ENCODE results near the gene GPR21. TPM values are rescaled to one million over a fixed set of nuclear protein-coding genes. Genes with fewer than 3 reads are reported as not detected.

GPR21 gene
- total and polyA plus RNA-seq, 7 experiments from 2014 or later: 1.1 to 2.4 (median 1.8) TPM; not detected in 3

DNA sequence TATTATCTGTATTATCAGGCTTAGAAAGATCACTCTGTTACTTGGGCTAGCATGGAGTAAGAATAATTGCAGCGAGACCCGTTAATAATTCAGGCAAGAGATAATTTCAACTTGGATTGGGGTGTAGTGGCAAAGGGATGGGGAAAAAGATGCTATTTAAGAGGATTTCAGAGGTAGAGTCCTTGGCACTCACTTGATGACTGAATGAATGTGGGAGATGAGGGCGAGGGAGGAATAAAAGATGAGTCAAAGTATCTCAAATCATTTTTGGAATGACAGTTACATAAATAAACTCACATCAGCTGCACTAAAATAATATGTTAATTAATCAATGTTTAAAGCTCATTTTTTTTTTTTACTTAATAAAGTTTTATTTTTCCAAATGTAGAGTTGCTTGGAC, 4.5 kb upstream of the GPR21 start:
- Mint-ChIP-seq H3K27me3 (no peaks in the 10 kb centered on the region), H3K9me3 (no peaks in the 10 kb centered on the region), H3K4me3 (no peak overlapping the region), H3K27ac (no peak overlapping the region), H3K4me1 (peaks cover 0 to 14% (median 10%) of the 10 kb centered on the region in 7 donors), H3K36me3 (peaks cover 9 to 54% (median 14%) of the 10 kb centered on the region in 5 donors)
- intact Hi-C loops (cut with micrococcal nuclease): loop anchor here in 1 of 2 donors (10.0 kb wide), 1 partner anchor 326 kb away; the partner anchor contains the start of gene CRB2
- ChIA-PET CTCF (interaction anchor here (1.0 to 1.1 kb wide), 2 partner anchors 14 to 320 kb away, joined by 3 to 4 read pairs; no protein-coding TSS in a partner anchor), POLR2A (no interaction called here)
- H3K4me1 ChIP-seq (ENCODE audit: control insufficient read depth in 2 of 2, insufficient read depth in 2 of 2, low read length in 2 of 2): no peaks in the 10 kb centered on the region
- no peaks in the 10 kb centered on the region for H3K9me3 ChIP-seq (ENCODE audit: control insufficient read depth in 2 of 3, low read length in 3 of 3)
- no peak overlapping the region for H3K4me3 ChIP-seq (ENCODE audit: low read length)
- H3K27ac ChIP-seq (ENCODE audit: low read depth, low read length): no peak overlapping the region
- no peak for ATAC-seq
- peaks cover 0 to 12% (median 0%) of the 10 kb centered on the region in 3 experiments for H3K36me3 ChIP-seq (ENCODE audit: control insufficient read depth in 2 of 3, insufficient read depth in 3 of 3, low read length in 3 of 3)
- H3K27me3 ChIP-seq (ENCODE audit: control insufficient read depth in 2 of 2, insufficient read depth in 2 of 2, low read length in 2 of 2): no peaks in the 10 kb centered on the region
- DNase-seq: no peak

DNA sequence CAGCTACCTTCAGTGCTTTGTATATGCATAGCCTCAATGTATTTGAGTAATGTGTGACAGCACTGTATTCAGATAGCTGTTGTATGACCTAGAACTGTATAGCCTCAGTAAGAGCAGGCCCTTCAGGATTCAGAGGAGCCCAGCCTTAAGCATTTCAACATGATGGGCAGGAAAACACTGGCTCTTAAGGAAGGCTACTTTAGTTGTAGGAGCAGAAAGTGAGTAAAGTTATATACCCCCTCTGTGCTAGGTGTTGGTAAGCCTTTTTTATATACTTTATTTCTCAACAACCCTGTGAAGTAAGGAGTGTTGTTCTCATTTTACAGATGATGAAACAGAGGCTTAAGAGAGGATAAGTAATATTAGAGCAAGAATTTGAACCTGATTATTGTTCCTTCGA, 1.5 kb upstream of the GPR21 start:
- intact Hi-C loops (cut with micrococcal nuclease): no loop called here
- no peak overlapping the region for H3K27ac Mint-ChIP-seq
- ATAC-seq (no peak), DNase-seq (no peak)
- H3K36me3 Mint-ChIP-seq: peaks cover 14 to 55% (median 22%) of the 10 kb centered on the region in 5 donors
- H3K9me3 Mint-ChIP-seq: no peaks in the 10 kb centered on the region
- Histone ChIP-seq H3K4me3 (ENCODE audit: low read length) (no peak overlapping the region), H3K4me1 (ENCODE audit: control insufficient read depth in 2 of 2, insufficient read depth in 2 of 2, low read length in 2 of 2) (no peaks in the 10 kb centered on the region), H3K36me3 (ENCODE audit: control insufficient read depth in 2 of 3, insufficient read depth in 3 of 3, low read length in 3 of 3) (peaks cover 0 to 26% (median 0%) of the 10 kb centered on the region in 3 experiments), H3K9me3 (ENCODE audit: control insufficient read depth in 2 of 3, low read length in 3 of 3) (no peaks in the 10 kb centered on the region), H3K27me3 (ENCODE audit: control insufficient read depth in 2 of 2, insufficient read depth in 2 of 2, low read length in 2 of 2) (no peaks in the 10 kb centered on the region), H3K27ac (ENCODE audit: low read depth, low read length) (no peak overlapping the region)
- no peak overlapping the region for H3K4me3 Mint-ChIP-seq
- H3K27me3 Mint-ChIP-seq: no peaks in the 10 kb centered on the region
- CTCF ChIA-PET: no interaction called here
- peaks cover 0 to 15% (median 10%) of the 10 kb centered on the region in 7 donors for H3K4me1 Mint-ChIP-seq
- POLR2A ChIA-PET: no interaction called here

DNA sequence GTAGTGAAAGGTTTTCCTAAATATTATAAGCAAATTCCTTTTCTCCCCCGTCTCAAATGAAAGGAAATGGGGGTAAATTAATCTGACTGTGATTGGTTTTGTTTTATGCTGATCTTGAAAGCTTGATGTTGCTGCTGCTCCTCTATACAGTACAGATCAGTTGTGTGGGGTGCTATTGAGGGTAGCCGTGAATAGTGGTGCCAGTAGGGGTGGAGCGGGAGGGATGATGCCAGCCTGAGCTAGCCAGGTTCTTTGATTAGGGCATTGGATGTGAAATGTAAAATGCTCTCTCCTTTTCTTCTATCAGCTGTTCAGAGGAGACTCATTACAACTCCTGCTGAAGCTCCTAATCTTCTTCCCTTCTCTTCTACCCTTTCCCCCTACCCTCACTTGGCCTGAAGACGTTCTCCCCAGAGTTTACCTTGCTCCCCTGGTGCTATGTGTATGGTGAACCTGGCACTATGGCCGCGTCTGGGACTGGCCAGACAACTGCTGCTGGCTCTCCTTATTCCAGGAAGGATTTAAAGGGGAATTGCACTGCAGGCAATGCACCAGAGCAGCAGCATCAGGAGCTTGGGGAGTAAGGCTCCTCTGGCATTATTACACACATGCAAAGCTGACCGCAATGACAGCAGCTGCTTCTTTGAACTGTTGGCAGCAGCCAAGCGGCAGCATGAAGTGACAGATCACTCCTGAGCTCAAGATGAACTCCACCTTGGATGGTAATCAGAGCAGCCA, 566 bp downstream of the GPR21 start:
- no peaks in the 10 kb centered on the region for H3K9me3 ChIP-seq (ENCODE audit: control insufficient read depth in 2 of 3, low read length in 3 of 3)
- H3K27me3 Mint-ChIP-seq: no peaks in the 10 kb centered on the region
- H3K4me3 ChIP-seq (ENCODE audit: low read length): no peak overlapping the region
- H3K4me1 Mint-ChIP-seq: peaks cover 0 to 20% (median 11%) of the 10 kb centered on the region in 7 donors
- DNase-seq: peak in 3 of 9 donors; percentile 1 to 16 (median 3)
- no peak overlapping the region for H3K4me3 Mint-ChIP-seq
- peaks cover 6 to 40% (median 13%) of the 10 kb centered on the region in 5 donors for H3K36me3 Mint-ChIP-seq
- H3K4me1 ChIP-seq (ENCODE audit: control insufficient read depth in 2 of 2, insufficient read depth in 2 of 2, low read length in 2 of 2): no peaks in the 10 kb centered on the region
- ChIA-PET CTCF (no interaction called here), POLR2A (interaction anchor here (0.6 kb wide), 1 partner anchor 185 kb away, joined by 5 read pairs; no protein-coding TSS in a partner anchor)
- intact Hi-C loops (cut with micrococcal nuclease): no loop called here
- H3K27ac Mint-ChIP-seq: no peak overlapping the region
- H3K27me3 ChIP-seq (ENCODE audit: control insufficient read depth in 2 of 2, insufficient read depth in 2 of 2, low read length in 2 of 2): no peaks in the 10 kb centered on the region
- H3K9me3 Mint-ChIP-seq: no peaks in the 10 kb centered on the region
- no peak overlapping the region for H3K27ac ChIP-seq (ENCODE audit: low read depth, low read length)
- H3K36me3 ChIP-seq (ENCODE audit: control insufficient read depth in 2 of 3, insufficient read depth in 3 of 3, low read length in 3 of 3): peaks cover 0 to 22% (median 0%) of the 10 kb centered on the region in 3 experiments
- ATAC-seq: peak; percentile 38

DNA sequence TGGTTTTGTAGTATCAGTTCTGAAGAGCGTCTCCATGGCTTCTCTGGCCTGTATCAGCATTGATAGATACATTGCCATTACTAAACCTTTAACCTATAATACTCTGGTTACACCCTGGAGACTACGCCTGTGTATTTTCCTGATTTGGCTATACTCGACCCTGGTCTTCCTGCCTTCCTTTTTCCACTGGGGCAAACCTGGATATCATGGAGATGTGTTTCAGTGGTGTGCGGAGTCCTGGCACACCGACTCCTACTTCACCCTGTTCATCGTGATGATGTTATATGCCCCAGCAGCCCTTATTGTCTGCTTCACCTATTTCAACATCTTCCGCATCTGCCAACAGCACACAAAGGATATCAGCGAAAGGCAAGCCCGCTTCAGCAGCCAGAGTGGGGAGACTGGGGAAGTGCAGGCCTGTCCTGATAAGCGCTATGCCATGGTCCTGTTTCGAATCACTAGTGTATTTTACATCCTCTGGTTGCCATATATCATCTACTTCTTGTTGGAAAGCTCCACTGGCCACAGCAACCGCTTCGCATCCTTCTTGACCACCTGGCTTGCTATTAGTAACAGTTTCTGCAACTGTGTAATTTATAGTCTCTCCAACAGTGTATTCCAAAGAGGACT, 1.5 kb downstream of the GPR21 start:
- peaks cover 0 to 20% (median 11%) of the 10 kb centered on the region in 7 donors for H3K4me1 Mint-ChIP-seq
- H3K9me3 Mint-ChIP-seq: no peaks in the 10 kb centered on the region
- no peaks in the 10 kb centered on the region for H3K27me3 Mint-ChIP-seq
- Histone ChIP-seq H3K36me3 (ENCODE audit: control insufficient read depth in 2 of 3, insufficient read depth in 3 of 3, low read length in 3 of 3) (peaks cover 0 to 18% (median 4%) of the 10 kb centered on the region in 3 experiments), H3K4me3 (ENCODE audit: low read length) (no peak overlapping the region), H3K9me3 (ENCODE audit: control insufficient read depth in 2 of 3, low read length in 3 of 3) (no peaks in the 10 kb centered on the region), H3K4me1 (ENCODE audit: control insufficient read depth in 2 of 2, insufficient read depth in 2 of 2, low read length in 2 of 2) (no peaks in the 10 kb centered on the region), H3K27ac (ENCODE audit: low read depth, low read length) (no peak overlapping the region), H3K27me3 (ENCODE audit: control insufficient read depth in 2 of 2, insufficient read depth in 2 of 2, low read length in 2 of 2) (no peaks in the 10 kb centered on the region)
- ChIA-PET POLR2A (no interaction called here), CTCF (interaction anchor here (0.7 kb wide), 1 partner anchor 1515 kb away, joined by 3 read pairs; no protein-coding TSS in a partner anchor)
- peak; percentile 51 for ATAC-seq
- intact Hi-C loops (cut with micrococcal nuclease): no loop called here
- H3K27ac Mint-ChIP-seq: peak overlapping the region in 2 of 9 donors; percentile 17 to 25
- DNase-seq: no peak
- H3K4me3 Mint-ChIP-seq: no peak overlapping the region
- H3K36me3 Mint-ChIP-seq: peaks cover 4 to 38% (median 13%) of the 10 kb centered on the region in 5 donors

DNA sequence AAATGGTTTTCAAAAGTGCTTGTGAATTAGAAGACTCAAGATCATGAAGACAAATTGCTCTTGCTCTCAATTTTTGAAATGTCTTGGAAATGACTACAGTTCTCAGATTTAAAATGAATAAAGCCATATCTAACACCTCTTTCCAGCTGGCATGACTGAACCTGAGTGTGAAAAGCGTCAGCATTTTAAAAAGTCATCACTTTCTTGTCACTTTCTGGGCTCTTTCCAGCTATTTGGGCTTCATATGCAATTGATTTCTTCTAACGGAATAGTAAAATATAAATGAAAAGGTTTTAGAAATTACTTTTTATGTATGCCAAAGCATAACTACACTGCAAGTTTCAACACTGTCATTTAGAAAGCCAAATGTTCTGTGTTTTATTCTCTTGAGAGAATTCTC, 2.3 kb downstream of the GPR21 start:
- Mint-ChIP-seq H3K4me1 (peaks cover 0 to 20% (median 11%) of the 10 kb centered on the region in 7 donors), H3K9me3 (no peaks in the 10 kb centered on the region), H3K4me3 (no peak overlapping the region), H3K27me3 (no peaks in the 10 kb centered on the region), H3K27ac (no peak overlapping the region), H3K36me3 (peaks cover 4 to 40% (median 17%) of the 10 kb centered on the region in 5 donors)
- Histone ChIP-seq H3K36me3 (ENCODE audit: control insufficient read depth in 2 of 3, insufficient read depth in 3 of 3, low read length in 3 of 3) (peaks cover 0 to 18% (median 4%) of the 10 kb centered on the region in 3 experiments), H3K4me3 (ENCODE audit: low read length) (no peak overlapping the region), H3K4me1 (ENCODE audit: control insufficient read depth in 2 of 2, insufficient read depth in 2 of 2, low read length in 2 of 2) (no peaks in the 10 kb centered on the region), H3K9me3 (ENCODE audit: control insufficient read depth in 2 of 3, low read length in 3 of 3) (no peaks in the 10 kb centered on the region), H3K27me3 (ENCODE audit: control insufficient read depth in 2 of 2, insufficient read depth in 2 of 2, low read length in 2 of 2) (no peaks in the 10 kb centered on the region), H3K27ac (ENCODE audit: low read depth, low read length) (no peak overlapping the region)
- DNase-seq (no peak), ATAC-seq (no peak)
- intact Hi-C loops (cut with micrococcal nuclease): no loop called here
- ChIA-PET POLR2A (interaction anchor here (0.5 kb wide), 1 partner anchor 99 kb away, joined by 3 read pairs; no protein-coding TSS in a partner anchor), CTCF (no interaction called here)

DNA sequence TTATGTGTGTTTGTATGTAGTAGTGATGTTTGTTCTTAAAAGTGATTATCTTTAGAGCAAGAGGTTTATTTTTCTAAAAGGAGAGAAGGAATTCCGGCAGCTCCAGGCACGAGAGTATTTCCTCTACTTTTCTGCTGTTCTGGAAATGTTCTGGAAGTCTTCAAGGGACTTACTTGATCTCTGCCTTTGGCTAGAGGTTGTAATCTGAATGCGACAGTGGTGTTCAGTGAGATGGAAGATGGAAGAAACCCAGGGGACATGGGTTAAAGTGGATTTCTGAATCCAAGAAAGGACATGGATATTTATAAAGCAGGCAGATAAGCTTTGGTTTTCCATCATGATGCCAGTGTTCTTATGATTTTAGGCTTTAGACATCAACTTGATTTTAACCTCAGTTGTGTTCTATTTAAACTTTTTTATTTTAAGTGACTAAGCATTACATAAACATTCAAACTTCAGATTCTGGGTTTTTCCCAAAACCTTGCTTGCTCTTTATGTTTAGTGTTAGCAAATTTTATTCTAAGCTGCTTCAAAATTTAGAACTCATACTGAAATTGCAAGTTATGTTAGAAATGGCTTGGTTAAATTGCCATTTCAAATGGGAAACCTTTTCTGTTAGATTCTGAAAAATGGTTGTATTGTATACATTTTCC, 3.6 kb downstream of the GPR21 start:
- DNase-seq: no peak
- peak overlapping the region in 1 of 9 donors; percentile 28 for H3K27ac Mint-ChIP-seq
- peaks cover 0 to 22% (median 4%) of the 10 kb centered on the region in 3 experiments for H3K36me3 ChIP-seq (ENCODE audit: control insufficient read depth in 2 of 3, insufficient read depth in 3 of 3, low read length in 3 of 3)
- H3K4me3 ChIP-seq (ENCODE audit: low read length): no peak overlapping the region
- no peak overlapping the region for H3K27ac ChIP-seq (ENCODE audit: low read depth, low read length)
- H3K4me3 Mint-ChIP-seq: no peak overlapping the region
- no peaks in the 10 kb centered on the region for H3K9me3 ChIP-seq (ENCODE audit: control insufficient read depth in 2 of 3, low read length in 3 of 3)
- no peaks in the 10 kb centered on the region for H3K4me1 ChIP-seq (ENCODE audit: control insufficient read depth in 2 of 2, insufficient read depth in 2 of 2, low read length in 2 of 2)
- H3K27me3 Mint-ChIP-seq: no peaks in the 10 kb centered on the region
- peaks cover 0 to 1% (median 0%) of the 10 kb centered on the region in 11 donors for H3K9me3 Mint-ChIP-seq
- H3K4me1 Mint-ChIP-seq: peaks cover 0 to 20% (median 10%) of the 10 kb centered on the region in 7 donors
- ATAC-seq: no peak
- intact Hi-C loops (cut with micrococcal nuclease): no loop called here
- ChIA-PET CTCF (no interaction called here), POLR2A (no interaction called here)
- H3K27me3 ChIP-seq (ENCODE audit: control insufficient read depth in 2 of 2, insufficient read depth in 2 of 2, low read length in 2 of 2): no peaks in the 10 kb centered on the region
- H3K36me3 Mint-ChIP-seq: peaks cover 7 to 42% (median 26%) of the 10 kb centered on the region in 5 donors
